Neural progenitor cell (in vitro differentiated cells): Measurements from ENCODE around the gene BCAS3.

Experiments
- CTCF ChIP-seq: fragments of 200-600 bp; sonication (generic); IDR thresholded peaks from 2 replicates; pipeline ENCODE4 v1.5.1; 2017; ENCODE audit warnings: antibody characterized with exemption, mild to moderate bottlenecking
- EZH2 ChIP-seq: fragments of 200-600 bp; sonication (generic); IDR thresholded peaks from 2 replicates; pipeline ENCODE4 v1.6.1; 2017; ENCODE audit warnings: antibody characterized with exemption, mild to moderate bottlenecking, moderate library complexity

- no peak for TF ChIP-seq CTCF
- no peak for TF ChIP-seq EZH2
Observed at GRCh38 chr17:61361084-61361483, 683.4 kb downstream of the BCAS3 start.
